HEK293T (cell line): ENCODE data around the gene CERS1.

Experiments
- BHLHE40 ChIP-seq: fragments of 450-650 bp; IDR thresholded peaks from 2 replicates; pipeline ENCODE4 v1.6.1; 2016; ENCODE audit warnings: mild to moderate bottlenecking, moderate library complexity, borderline replicate concordance
- NFRKB ChIP-seq: fragments of 450-650 bp; IDR thresholded peaks from 2 replicates; pipeline ENCODE4 v1.6.1; 2016; ENCODE audit warnings: mild to moderate bottlenecking, moderate library complexity
- SUZ12 ChIP-seq: fragments of 450-650 bp; IDR thresholded peaks from 2 replicates; pipeline ENCODE4 v1.6.1; 2016; ENCODE audit warnings: mild to moderate bottlenecking

GRCh38 chr19:18943465-18943864 lies 47.5 kb upstream of the CERS1 start:
- TF ChIP-seq BHLHE40 (no peak), SUZ12 (no peak), NFRKB (no peak)
